ENCODE measurements around the gene SEMA4G.

The SEMA4G gene

GRCh38 chr10:101016814-101017213 is 47.5 kb downstream of the SEMA4G start:
- TF ChIP-seq CTCF (IDR thresholded peaks at IDR 0.05; ENCODE audit: extremely low read depth, insufficient read depth, missing control alignments): no peak
- in situ Hi-C loops (cut with MboI; ENCODE audit: low pct_unique_long_range_greater_than_20kb, low sequenced_read_pairs, unreplicated experiment): no loop called here
- DNase-seq (ENCODE audit: low spot score): no peak

- no peak for DNase-seq (ENCODE audit: low spot score)
- no peak for TF ChIP-seq CTCF (IDR thresholded peaks at IDR 0.05; ENCODE audit: extremely low read depth, insufficient read depth, missing control alignments)
- in situ Hi-C loops (cut with MboI; ENCODE audit: low pct_unique_long_range_greater_than_20kb, low sequenced_read_pairs, unreplicated experiment): no loop called here
These were observed 48.9 kb downstream of the SEMA4G start for GRCh38 chr10:101018118-101018599.

GRCh38 chr10:101018600-101019439 is 49.5 kb downstream of the SEMA4G start:
- peak; percentile 89 for TF ChIP-seq CTCF (IDR thresholded peaks at IDR 0.05; ENCODE audit: extremely low read depth, insufficient read depth, missing control alignments)
- DNase-seq (ENCODE audit: low spot score): peak; percentile 85
- in situ Hi-C loops (cut with MboI; ENCODE audit: low pct_unique_long_range_greater_than_20kb, low sequenced_read_pairs, unreplicated experiment): no loop called here

Measured in GM13977 (cell line).